Hematopoietic multipotent progenitor cell (in vitro differentiated cells): Measurements from ENCODE around the gene SLC1A4. TPM values are rescaled to one million over a fixed set of nuclear protein-coding genes. Genes with fewer than 3 reads are reported as not detected.
A peak's percentile ranks its signal among the peaks of the same experiment; 100 is the strongest.

Experiments used
- DNase-seq, 3 donors: peaks; one replicate each; pipeline ENCODE4 v3.0.0-alpha.2; 2011 to 2015; ENCODE audit warnings: low read depth in 2 of 3, low spot score in 2 of 3
- total RNA-seq: library from RNA; depleted of rRNA; stranded (reverse); fragments of >200 nt; gene quantifications from one replicate; pipeline ENCODE4 v1.2.3, GENCODE V29; 2012

The SLC1A4 gene
- total RNA-seq, 1 donor: 31.0 TPM

DNA sequence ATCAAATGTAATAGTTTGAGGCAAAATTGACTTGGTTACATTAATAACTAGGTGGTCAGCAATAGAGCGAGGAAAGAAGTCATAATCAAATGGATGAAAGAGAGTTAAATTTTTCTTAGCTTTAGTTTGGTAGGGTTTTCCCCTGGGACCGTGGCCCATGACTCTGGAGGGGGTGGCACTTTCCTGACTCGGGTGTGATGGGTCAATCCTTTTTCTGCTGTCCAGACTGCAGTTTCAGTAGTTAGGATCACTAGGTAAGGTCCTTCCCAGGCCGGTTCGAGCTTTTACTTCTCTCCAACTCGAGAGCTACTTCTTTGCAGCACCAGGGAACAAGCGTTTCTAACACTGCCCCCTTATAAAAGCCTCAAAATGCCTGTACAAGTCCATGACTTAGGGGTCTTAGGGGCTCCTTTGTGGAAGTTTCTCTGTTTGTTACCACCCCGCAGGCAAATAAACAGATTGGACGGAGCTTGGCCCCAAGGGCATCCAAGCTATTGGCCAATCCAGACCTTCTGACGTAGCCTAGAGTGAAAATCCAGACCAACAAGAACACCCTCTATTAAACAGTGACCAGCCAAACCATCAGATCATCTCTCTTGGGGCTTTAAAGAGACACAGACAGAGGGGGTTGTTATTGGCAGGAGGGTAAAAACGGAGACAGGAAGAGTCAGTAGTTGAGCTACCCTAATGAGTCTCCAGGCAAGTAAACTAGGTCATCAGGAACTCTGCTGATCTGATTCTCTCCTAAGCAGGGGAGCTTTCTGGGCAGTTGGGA is 57.6 kb downstream of the SLC1A4 start:
- DNase-seq: no peak

DNA sequence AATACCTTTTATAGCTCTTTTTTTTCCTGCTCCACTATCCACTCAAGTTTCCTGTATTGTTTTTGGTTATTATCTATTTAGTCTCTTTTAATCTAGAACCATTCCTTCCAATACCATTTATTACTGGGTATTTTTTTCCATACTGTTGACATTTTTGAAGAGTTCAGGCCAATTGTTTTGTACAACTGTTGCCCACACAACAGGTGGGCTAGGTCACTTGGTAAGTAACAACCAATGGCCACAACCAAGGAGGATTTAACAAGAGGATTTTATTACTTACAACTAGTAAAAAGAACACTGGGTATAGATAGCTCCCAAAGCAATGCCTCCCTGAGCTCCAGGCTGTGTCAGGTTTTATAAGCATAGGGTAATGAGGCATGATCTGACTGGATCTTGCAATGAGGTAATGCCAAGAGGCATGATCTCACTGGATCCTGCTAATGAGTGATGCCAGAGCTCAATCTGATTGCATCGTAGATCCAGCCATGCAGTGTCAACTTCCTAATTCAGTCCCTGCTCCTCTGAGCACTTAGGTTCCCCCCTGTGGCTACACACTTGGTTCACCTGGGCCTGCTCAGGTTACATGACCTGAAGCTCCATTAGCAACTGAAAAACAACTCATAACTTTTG is 59.9 kb downstream of the SLC1A4 start:
- DNase-seq: no peak

DNA sequence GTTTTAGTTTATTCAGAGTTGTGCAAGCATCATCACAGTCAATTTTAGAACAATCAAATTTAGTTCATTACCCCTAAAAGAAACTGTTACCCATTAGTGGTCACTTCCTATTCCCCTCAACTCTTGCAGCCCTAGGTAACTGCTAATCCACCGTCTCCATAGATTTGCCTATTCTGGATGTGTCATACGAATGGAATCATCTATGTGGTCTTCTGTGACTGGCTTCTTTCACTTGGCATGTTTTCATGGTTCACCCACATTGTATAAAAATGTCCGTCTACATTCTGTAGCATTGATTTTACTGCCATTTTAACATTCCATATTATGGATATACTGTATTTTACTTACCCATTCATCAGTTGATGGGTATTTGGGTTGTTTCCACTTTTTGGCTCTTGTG is 61.7 kb downstream of the SLC1A4 start:
- DNase-seq: no peak

- DNase-seq: peak in 2 of 3 donors; percentile 45 to 72
These were observed 64.0 kb downstream of the SLC1A4 start for GRCh38 chr2:65053199-65053598.

GRCh38 chr2:65054749-65055421 is 65.7 kb downstream of the SLC1A4 start:
- DNase-seq: no peak

- DNase-seq: peak in 1 of 3 donors; percentile 40
These were observed 66.4 kb downstream of the SLC1A4 start for GRCh38 chr2:65055422-65056214.

DNA sequence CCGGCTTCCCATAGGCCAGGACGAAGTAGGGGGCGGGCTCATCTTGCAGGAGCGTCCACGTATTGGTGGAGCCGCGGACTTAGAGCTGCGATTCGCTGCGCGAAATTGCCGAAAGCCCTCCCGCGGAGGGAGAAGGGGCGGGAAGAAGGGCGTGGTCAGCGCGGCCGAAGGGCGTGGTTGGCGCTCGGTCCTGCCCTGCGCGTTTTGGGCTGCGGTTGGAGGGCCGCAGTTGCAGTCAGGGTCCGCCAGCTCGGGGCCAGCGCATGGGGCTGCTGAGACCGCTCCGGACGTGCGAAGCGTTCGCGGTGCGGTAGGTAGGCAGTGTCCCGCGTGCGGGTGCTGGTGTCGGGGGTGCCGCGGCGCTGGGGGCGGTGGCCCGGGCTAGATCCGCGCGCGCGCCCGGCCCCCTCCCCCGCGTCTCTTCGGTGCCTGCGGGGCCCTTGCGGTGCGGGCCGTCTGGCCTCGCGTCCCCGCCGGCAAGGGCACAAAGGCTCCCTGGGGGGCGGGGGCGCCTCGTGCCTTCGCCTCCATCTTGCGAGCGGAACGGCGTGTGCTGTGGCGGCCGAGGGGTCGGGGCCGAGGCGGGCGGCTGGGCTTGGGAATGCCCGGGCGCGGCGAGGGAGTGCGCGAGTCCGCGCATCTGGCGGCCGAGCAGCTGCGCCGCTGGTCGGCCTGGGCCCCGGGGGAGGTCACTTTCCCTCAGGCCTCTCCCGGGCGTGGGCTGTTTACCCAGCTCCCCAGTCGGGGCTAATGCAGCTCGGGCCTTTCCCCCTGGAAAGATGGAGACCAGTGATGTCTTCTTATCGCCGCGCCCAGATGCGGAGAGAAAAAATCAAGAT is 67.2 kb downstream of the SLC1A4 start, which contains the start of gene CEP68:
CEP68 (plus strand) TSS at position 202 of the 839 bp plus-strand sequence. CDS start 13,029 bp downstream, outside the sequence.
- DNase-seq: peak; percentile 90 to 98 (median 97)

- peak in 1 of 3 donors; percentile 14 for DNase-seq
These were observed 67.8 kb downstream of the SLC1A4 start for GRCh38 chr2:65057054-65057375.

GRCh38 chr2:65057391-65058052 is 68.3 kb downstream of the SLC1A4 start:
- peak; percentile 43 to 91 (median 79) for DNase-seq

DNA sequence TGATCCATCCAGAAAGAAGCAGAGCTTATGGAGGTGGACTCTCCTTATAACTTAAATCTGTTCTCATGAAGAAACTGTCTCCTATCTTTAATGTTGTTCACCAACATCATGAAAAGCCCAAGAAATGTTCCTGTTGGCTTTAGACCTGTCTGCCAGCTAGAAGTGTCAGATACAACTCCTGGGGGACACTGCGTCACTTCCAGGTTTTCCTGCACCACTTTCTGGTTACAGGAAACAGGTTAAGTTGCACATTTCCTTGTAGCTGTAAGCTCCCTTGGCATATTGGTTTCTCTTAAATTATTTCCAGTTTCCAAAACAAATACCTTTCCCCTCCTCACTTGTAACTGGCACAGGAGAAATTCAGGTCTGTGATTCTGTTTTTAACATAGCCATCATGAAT is 69.9 kb downstream of the SLC1A4 start:
- DNase-seq: no peak

- DNase-seq: no peak
These were observed 72.1 kb downstream of the SLC1A4 start for GRCh38 chr2:65061146-65061909.

DNA sequence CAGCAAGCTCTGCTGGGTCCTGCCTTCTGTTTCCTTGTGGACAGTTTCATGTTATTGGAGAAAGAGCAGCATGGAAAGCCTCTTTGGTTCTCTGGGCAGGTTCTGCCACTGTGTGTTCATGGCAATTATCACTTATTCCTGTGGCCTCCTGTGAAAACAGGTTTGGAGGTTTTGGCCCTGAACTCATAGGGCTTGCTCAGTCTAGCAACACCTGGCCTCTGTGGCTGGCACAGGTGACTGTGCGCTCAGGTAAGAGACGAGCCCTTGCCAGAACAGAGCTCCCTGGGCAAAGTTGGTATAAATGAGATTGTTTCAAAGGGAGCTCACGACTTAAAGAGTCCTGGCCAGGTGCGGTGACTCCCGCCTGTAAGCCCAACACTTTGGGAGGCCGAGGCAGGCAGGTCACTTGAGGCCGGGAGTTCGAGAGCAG is 72.7 kb downstream of the SLC1A4 start:
- DNase-seq: no peak

DNA sequence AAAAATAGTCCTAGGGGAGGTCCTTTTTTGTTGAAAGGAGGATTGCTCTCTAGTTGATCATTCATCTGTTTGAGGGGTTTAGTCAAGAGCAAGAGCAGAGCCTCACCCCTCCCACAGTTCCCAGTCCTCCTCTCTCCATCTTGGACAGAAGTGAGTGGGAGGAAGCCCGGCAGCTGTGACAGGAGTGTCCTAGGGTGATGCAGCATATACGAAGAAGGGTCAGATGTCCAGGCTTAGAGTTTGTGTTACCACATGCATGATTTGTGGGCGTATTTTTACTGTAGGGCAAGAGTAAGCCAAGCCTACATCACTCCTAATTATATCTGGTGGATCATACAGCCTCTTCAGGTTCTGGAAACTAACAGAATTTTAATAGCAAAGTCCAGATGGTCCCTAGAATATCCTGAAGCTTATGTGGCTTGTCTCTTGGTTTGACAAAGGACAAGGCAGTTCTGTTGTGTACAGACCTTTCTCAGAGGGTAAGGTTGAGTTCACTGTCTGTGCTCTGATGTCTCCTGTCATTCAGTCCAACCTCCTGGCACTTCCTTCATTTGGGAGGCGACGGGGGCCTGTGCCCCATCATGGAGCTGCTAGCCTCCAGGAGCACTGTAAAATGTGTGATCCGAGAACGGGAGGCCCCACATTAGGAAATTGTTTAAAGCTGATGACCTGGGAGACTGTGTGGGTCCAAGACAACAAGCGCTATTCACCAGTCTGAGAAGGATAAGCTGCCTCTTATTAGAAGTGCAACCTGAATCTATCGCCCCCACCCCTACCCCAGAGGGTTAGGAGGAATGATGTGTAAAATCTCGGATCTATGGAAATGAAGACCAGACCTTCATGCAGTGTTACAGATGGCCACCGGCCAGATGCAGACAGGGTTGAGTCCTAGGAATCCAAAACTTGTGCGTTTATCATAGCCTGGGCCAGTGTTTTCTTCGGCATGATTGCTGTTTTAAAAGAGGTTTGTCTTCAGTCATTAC is 73.9 kb downstream of the SLC1A4 start:
- no peak for DNase-seq

GRCh38 chr2:65064728-65065552 is 75.7 kb downstream of the SLC1A4 start:
- peak; percentile 35 to 92 (median 89) for DNase-seq

DNA sequence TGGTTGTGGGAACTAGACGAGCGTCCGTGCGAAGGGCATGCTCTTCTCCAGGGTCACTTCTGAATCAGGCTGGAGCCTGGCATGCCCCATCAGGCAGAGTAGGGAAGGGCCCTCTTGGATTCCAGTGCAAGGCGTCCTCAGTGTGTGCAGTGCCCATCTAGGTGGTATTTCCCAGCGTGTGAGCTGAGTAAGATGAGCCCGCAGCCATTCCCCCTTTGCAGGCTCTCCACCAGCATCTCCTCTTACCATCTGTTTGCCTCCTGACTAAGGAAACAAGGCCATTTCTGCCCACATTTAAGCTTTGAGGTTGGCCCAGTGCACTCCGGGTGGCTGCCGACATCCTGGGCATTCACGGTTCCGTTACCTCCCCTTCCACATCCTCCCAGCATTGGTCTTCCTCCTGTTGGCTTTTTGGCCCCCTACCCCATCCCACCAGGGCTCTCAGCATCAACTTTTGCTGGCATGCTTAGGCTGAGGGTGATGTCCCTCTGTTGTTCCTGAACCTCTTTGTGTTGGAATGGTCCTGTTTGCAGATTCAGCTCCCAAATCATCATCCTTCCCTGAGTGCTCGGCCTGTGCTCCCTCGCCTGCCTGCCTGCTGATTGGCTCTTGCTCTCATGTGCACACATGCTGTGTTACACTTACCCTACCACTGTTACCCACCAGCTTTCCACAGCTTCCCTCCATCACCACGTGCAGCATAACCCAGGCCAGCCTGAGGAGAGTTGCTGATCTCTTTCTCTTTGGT is 78.8 kb downstream of the SLC1A4 start:
- peak in 1 of 3 donors; percentile 59 for DNase-seq

DNA sequence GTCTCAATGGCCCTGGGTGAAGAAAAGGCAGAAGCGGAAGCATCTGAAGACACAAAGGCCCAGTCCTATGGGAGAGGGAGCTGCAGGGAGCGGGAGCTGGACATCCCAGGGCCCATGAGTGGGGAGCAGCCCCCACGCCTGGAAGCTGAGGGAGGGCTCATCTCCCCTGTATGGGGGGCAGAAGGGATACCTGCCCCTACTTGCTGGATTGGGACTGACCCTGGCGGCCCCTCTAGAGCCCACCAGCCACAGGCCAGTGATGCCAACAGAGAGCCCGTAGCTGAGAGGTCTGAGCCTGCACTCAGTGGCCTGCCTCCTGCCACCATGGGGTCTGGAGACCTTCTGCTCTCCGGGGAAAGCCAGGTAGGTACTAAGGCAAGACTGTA is 80.2 kb downstream of the SLC1A4 start:
- no peak for DNase-seq
